ENCODE measurements around the gene SELENOV.
"Not testable (repeated sequence)": the region's sequence is repeated elsewhere in the genome, so short reads cannot be mapped to it uniquely, and the experiment has no call there.

SELENOV gene

GRCh38 chr19:39475748-39476147 is 39.2 kb upstream of the SELENOV start:
- H3K9me3 ChIP-seq: no peaks in the 10 kb centered on the region
- no peak for TF ChIP-seq CTCF (IDR thresholded peaks at IDR 0.05; ENCODE audit: low read depth, low read length)
- peaks cover 4% of the 10 kb centered on the region; the same call in 1 of the 2 replicates for H3K4me1 ChIP-seq
- H3K4me3 ChIP-seq (ENCODE audit: low read depth, low read length): no peak overlapping the region
- peaks cover 52% of the 10 kb centered on the region for H3K36me3 ChIP-seq
- no peak for DNase-seq
- H3K27me3 ChIP-seq: no peaks in the 10 kb centered on the region

GRCh38 chr19:39479319-39479801 is 35.6 kb upstream of the SELENOV start:
- H3K9me3 ChIP-seq; H3K27me3 ChIP-seq; H3K4me1 ChIP-seq; DNase-seq; H3K4me3 ChIP-seq (ENCODE audit: low read depth, low read length): not testable (repeated sequence)
- H3K36me3 ChIP-seq: peaks cover 28% of the 10 kb centered on the region

GRCh38 chr19:39479916-39480315 is 35.0 kb upstream of the SELENOV start:
- H3K27me3 ChIP-seq: no peaks in the 10 kb centered on the region
- H3K4me3 ChIP-seq (ENCODE audit: low read depth, low read length): peak overlapping the region; percentile 80
- H3K9me3 ChIP-seq: no peaks in the 10 kb centered on the region
- peaks cover 4% of the 10 kb centered on the region; the same call in 1 of the 2 replicates for H3K4me1 ChIP-seq
- peaks cover 25% of the 10 kb centered on the region for H3K36me3 ChIP-seq
- no peak for DNase-seq
- no peak for TF ChIP-seq CTCF (IDR thresholded peaks at IDR 0.05; ENCODE audit: low read depth, low read length)

GRCh38 chr19:39480337-39481228 is 34.4 kb upstream of the SELENOV start, which contains the start of gene TIMM50:
TIMM50 (plus strand) TSS chr19:39480838; CDS start chr19:39480854, 16 bp downstream.
- DNase-seq: peak; percentile 100
- peaks cover 4% of the 10 kb centered on the region; the same call in 1 of the 2 replicates for H3K4me1 ChIP-seq
- peaks cover 21% of the 10 kb centered on the region for H3K36me3 ChIP-seq
- H3K9me3 ChIP-seq: no peaks in the 10 kb centered on the region
- TF ChIP-seq CTCF (IDR thresholded peaks at IDR 0.05; ENCODE audit: low read depth, low read length): no peak
- H3K4me3 ChIP-seq (ENCODE audit: low read depth, low read length): peak within 1 kb of the TSS; percentile 80
- H3K27me3 ChIP-seq: no peaks in the 10 kb centered on the region

- Histone ChIP-seq H3K4me1 (peaks cover 4% of the 10 kb centered on the region; the same call in 1 of the 2 replicates), H3K27me3 (no peaks in the 10 kb centered on the region), H3K36me3 (peaks cover 21% of the 10 kb centered on the region), H3K9me3 (no peaks in the 10 kb centered on the region), H3K4me3 (ENCODE audit: low read depth, low read length) (peak overlapping the region; percentile 80)
- TF ChIP-seq CTCF (IDR thresholded peaks at IDR 0.05; ENCODE audit: low read depth, low read length): no peak
- no peak for DNase-seq
Observed at GRCh38 chr19:39481229-39481545, 33.8 kb upstream of the SELENOV start.

- no peak for DNase-seq
- Histone ChIP-seq H3K4me3 (ENCODE audit: low read depth, low read length) (peak overlapping the region; percentile 80), H3K4me1 (peaks cover 4% of the 10 kb centered on the region; the same call in 1 of the 2 replicates), H3K27me3 (no peaks in the 10 kb centered on the region), H3K36me3 (peaks cover 24% of the 10 kb centered on the region), H3K9me3 (no peaks in the 10 kb centered on the region)
- TF ChIP-seq CTCF (IDR thresholded peaks at IDR 0.05; ENCODE audit: low read depth, low read length): no peak
Observed at GRCh38 chr19:39481676-39482075, 33.3 kb upstream of the SELENOV start.

All from BE2C (cell line).